Measurements from ENCODE around the gene TPT1. TPM values are rescaled to one million over a fixed set of nuclear protein-coding genes. Genes with fewer than 3 reads are reported as not detected.
"Not testable (repeated sequence)": the region's sequence is repeated elsewhere in the genome, so short reads cannot be mapped to it uniquely, and the experiment has no call there.

TPT1 gene
- total RNA-seq (2022) (3,524 and 3,611 TPM in 2 replicates), Bru-seq, nascent RNA (percentile 100 among the genes with signal in this experiment), BruChase-seq, experiment 1, labeled RNA remaining after a 2-hour chase (percentile 100 among the genes with signal in this experiment), BruChase-seq, experiment 2, labeled RNA remaining after a 6-hour chase (percentile 100 among the genes with signal in this experiment)
- long read RNA-seq, full-length matches to known transcripts = 501 of 548 reads
- long read RNA-seq, partial matches to known transcripts = 33 of 548 reads
- long read RNA-seq, other reads (novel, unspliced or antisense) = 14 of 548 reads

GRCh38 chr13:45341034-45341798 lies at the start of gene TPT1:
TSS of gene TPT1 (minus strand) at chr13:45341183. CDS start at chr13:45341069, 114 bp downstream.
- no TSS peak for BruUV-seq (replicated peaks)
- H3K36me3 Mint-ChIP-seq (ENCODE audit: insufficient read depth, unreplicated experiment) = peaks cover 84% of the 10 kb centered on the region
- CTCF ChIA-PET = interaction anchor here (1.2 to 1.5 kb wide), 4 partner anchors 22 to 181 kb away, joined by 3 to 14 read pairs (median 4); partner anchors contain the start of gene COG3

DNA sequence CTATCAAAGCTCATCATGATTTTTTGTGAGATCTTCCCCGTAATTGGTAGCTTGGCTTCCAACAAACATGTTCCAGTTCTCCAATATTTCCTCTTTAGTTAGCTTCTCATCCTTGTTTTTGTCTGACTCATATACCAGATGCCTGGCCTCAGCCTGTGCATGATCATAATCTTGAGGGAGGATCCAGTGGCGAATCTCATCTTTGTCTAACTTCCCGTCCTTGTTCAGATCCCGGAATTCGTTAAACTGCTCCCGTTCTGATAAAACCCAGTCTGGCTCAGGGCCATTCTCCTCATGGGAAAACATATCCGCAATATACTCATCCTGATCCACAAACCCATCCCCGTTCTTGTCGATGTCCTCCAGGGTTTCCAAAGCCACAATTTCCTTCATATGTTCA lies 49.4 kb upstream of the TPT1 start:
- DNase-seq; H3K36me3 Mint-ChIP-seq (ENCODE audit: insufficient read depth, unreplicated experiment); H3K4me1 ChIP-seq; H3K27me3 ChIP-seq (replicated peaks; ENCODE audit: control insufficient read depth, insufficient read depth, low read length); H3K27ac Mint-ChIP-seq (ENCODE audit: unreplicated experiment); H3K9me3 ChIP-seq; H3K9me3 Mint-ChIP-seq (ENCODE audit: unreplicated experiment); H3K4me3 Mint-ChIP-seq (ENCODE audit: unreplicated experiment); intact Hi-C loops (cut with micrococcal nuclease; ENCODE audit: unreplicated experiment); POLR2A ChIA-PET; H3K4me1 Mint-ChIP-seq (ENCODE audit: low read depth, unreplicated experiment); H3K27me3 Mint-ChIP-seq (ENCODE audit: insufficient read depth, unreplicated experiment); H3K36me3 ChIP-seq (ENCODE audit: control insufficient read depth, insufficient read depth, low read length); CTCF ChIA-PET; BruUV-seq (replicated peaks); H3K4me3 ChIP-seq (ENCODE audit: low read depth, low read length): not testable (repeated sequence)

More at GRCh38 chr13:45341034-45341798, at the start of gene TPT1:
- Histone ChIP-seq H3K4me1 (peaks cover 40% of the 10 kb centered on the region), H3K9me3 (no peaks in the 10 kb centered on the region), H3K36me3 (ENCODE audit: control insufficient read depth, insufficient read depth, low read length) (peaks cover 18% of the 10 kb centered on the region), H3K4me3 (ENCODE audit: low read depth, low read length) (peak within 1 kb of the TSS; percentile 79), H3K27me3 (replicated peaks; ENCODE audit: control insufficient read depth, insufficient read depth, low read length) (no peaks in the 10 kb centered on the region)
- POLR2A ChIA-PET = interaction anchor here (0.6 to 2.6 kb wide), 14 partner anchors 10 to 295 kb away, joined by 3 to 26 read pairs (median 4); partner anchors contain the start of gene SLC25A30
- intact Hi-C loops (cut with micrococcal nuclease; ENCODE audit: unreplicated experiment) = loop anchor here (1.0 to 2.0 kb wide), 3 partner anchors 78 to 185 kb away; partner anchors contain the start of genes COG3 and SLC25A30
- H3K4me1 Mint-ChIP-seq (ENCODE audit: low read depth, unreplicated experiment) = peaks cover 22% of the 10 kb centered on the region
- H3K9me3 Mint-ChIP-seq (ENCODE audit: unreplicated experiment) = no peaks in the 10 kb centered on the region
- TF ChIP-seq, protein P1, sequence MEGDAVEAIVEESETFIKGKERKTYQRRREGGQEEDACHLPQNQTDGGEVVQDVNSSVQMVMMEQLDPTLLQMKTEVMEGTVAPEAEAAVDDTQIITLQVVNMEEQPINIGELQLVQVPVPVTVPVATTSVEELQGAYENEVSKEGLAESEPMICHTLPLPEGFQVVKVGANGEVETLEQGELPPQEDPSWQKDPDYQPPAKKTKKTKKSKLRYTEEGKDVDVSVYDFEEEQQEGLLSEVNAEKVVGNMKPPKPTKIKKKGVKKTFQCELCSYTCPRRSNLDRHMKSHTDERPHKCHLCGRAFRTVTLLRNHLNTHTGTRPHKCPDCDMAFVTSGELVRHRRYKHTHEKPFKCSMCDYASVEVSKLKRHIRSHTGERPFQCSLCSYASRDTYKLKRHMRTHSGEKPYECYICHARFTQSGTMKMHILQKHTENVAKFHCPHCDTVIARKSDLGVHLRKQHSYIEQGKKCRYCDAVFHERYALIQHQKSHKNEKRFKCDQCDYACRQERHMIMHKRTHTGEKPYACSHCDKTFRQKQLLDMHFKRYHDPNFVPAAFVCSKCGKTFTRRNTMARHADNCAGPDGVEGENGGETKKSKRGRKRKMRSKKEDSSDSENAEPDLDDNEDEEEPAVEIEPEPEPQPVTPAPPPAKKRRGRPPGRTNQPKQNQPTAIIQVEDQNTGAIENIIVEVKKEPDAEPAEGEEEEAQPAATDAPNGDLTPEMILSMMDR (IDR thresholded peaks at IDR 0.05; ENCODE audit: insufficient read depth in 1 of 2, low read depth in 1 of 2, low read length in 1 of 2, severe bottlenecking in 1 of 2, unreplicated experiment in 1 of 2) = no peak
- no peaks in the 10 kb centered on the region for H3K27me3 Mint-ChIP-seq (ENCODE audit: insufficient read depth, unreplicated experiment)
- DNase-seq = peak; percentile 99 to 100
- H3K27ac Mint-ChIP-seq (ENCODE audit: unreplicated experiment) = peak within 1 kb of the TSS; percentile 98
- H3K4me3 Mint-ChIP-seq (ENCODE audit: unreplicated experiment) = peak within 1 kb of the TSS; percentile 94

DNA sequence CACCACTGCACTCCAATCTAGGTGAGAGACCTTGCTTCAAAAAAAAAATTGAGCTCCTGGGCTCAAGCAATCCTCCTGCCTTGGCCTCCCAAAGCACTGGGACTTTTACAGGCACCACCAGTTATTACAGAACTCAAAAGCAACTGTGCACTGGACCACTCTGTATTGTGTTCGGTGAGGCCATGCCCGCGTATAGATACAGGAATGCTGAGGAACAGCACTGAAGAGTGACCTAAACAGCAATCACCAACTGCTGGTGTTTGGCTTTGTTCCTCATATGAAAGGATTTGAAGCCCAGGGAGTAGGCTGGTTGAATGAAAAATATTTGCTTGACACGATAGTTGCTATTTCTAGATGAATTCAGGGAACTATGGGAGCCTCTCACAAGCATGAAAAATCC lies 47.7 kb upstream of the TPT1 start:
- intact Hi-C loops (cut with micrococcal nuclease; ENCODE audit: unreplicated experiment) = no loop called here
- no peak overlapping the region for H3K27ac Mint-ChIP-seq (ENCODE audit: unreplicated experiment)
- TF ChIP-seq, protein P1 (IDR thresholded peaks at IDR 0.05; ENCODE audit: insufficient read depth in 1 of 2, low read depth in 1 of 2, low read length in 1 of 2, severe bottlenecking in 1 of 2, unreplicated experiment in 1 of 2) = no peak

GRCh38 chr13:45386892-45387575 lies 46.1 kb upstream of the TPT1 start:
- POLR2A ChIA-PET; H3K36me3 Mint-ChIP-seq (ENCODE audit: insufficient read depth, unreplicated experiment); H3K9me3 ChIP-seq; H3K4me3 Mint-ChIP-seq (ENCODE audit: unreplicated experiment); H3K27me3 ChIP-seq (replicated peaks; ENCODE audit: control insufficient read depth, insufficient read depth, low read length); H3K4me1 ChIP-seq; H3K27me3 Mint-ChIP-seq (ENCODE audit: insufficient read depth, unreplicated experiment); DNase-seq; H3K36me3 ChIP-seq (ENCODE audit: control insufficient read depth, insufficient read depth, low read length); H3K4me3 ChIP-seq (ENCODE audit: low read depth, low read length); BruUV-seq (replicated peaks); H3K4me1 Mint-ChIP-seq (ENCODE audit: low read depth, unreplicated experiment); H3K27ac Mint-ChIP-seq (ENCODE audit: unreplicated experiment); intact Hi-C loops (cut with micrococcal nuclease; ENCODE audit: unreplicated experiment); CTCF ChIA-PET; H3K9me3 Mint-ChIP-seq (ENCODE audit: unreplicated experiment): not testable (repeated sequence)

More for the DNA sequence above, 47.7 kb upstream of the TPT1 start:
- ChIA-PET CTCF (no interaction called here), POLR2A (no interaction called here)
- H3K4me1 Mint-ChIP-seq (ENCODE audit: low read depth, unreplicated experiment) = no peaks in the 10 kb centered on the region
- Histone ChIP-seq H3K9me3 (no peaks in the 10 kb centered on the region), H3K27me3 (replicated peaks; ENCODE audit: control insufficient read depth, insufficient read depth, low read length) (no peaks in the 10 kb centered on the region), H3K36me3 (ENCODE audit: control insufficient read depth, insufficient read depth, low read length) (no peaks in the 10 kb centered on the region; the same call in 1 of the 2 replicates), H3K4me3 (ENCODE audit: low read depth, low read length) (no peak overlapping the region), H3K4me1 (no peaks in the 10 kb centered on the region)
- BruUV-seq (replicated peaks) = no TSS peak
- H3K4me3 Mint-ChIP-seq (ENCODE audit: unreplicated experiment) = no peak overlapping the region
- H3K9me3 Mint-ChIP-seq (ENCODE audit: unreplicated experiment) = no peaks in the 10 kb centered on the region
- no peak for DNase-seq
- H3K36me3 Mint-ChIP-seq (ENCODE audit: insufficient read depth, unreplicated experiment) = peaks cover 10% of the 10 kb centered on the region
- H3K27me3 Mint-ChIP-seq (ENCODE audit: insufficient read depth, unreplicated experiment) = no peaks in the 10 kb centered on the region

Data from Caco-2 (cell line).